NOMO-1 (cell line): Measurements from ENCODE around the gene LTV1.
A peak's percentile ranks its signal among the peaks of the same experiment; 100 is the strongest.

Experiments used
- DNase-seq, 2 experiments: peaks; one replicate each; lab custom pipeline; 2025; ENCODE audit not compliant: unreplicated experiment in 2 of 2; lab: John Stamatoyannopoulos, UW

Gene LTV1

GRCh38 chr6:143884216-143884900, 41.2 kb downstream of the LTV1 start:
- DNase-seq, result no peak

DNA sequence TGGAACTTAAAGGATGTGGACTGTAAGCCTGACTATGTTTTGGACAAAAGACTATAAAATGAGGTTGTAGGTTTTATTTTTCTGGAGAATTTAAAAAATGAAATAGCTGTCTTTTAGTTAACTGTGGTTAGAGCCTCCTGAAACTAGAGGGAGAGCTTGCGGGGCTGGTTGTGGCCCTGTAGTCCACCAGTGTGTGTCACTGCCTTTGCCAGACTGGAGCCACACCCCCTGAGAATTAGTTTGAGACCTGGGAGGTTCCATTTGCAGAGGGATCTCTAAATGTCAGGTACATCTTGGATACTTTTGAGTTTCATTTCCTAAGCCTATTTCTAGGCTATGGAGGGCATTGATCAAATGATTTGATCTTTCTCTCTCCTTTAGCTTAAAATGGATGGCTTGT, 42.0 kb downstream of the LTV1 start:
- no peak for DNase-seq

DNA sequence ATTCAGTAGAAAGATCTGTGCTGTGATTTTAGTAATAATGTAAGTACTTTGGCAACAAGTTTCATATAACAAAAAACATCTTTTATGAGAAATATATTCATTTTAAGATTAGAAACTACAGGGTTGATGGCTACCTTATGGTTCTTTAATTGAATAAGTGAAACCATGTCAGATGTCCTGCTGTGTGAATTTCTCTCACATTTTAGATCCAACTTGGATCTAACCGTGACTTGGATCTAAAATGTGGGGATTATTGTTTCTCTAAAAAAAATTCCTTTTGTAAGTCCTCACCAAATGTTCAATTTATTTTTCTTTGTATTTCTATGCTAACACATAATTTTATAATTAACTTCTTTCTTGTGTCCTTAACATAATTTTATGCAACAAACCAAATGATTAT, 51.5 kb downstream of the LTV1 start:
- DNase-seq, result no peak

- DNase-seq, result peak in 1 of 2 experiments; percentile 46
Observed at GRCh38 chr6:143896126-143896860, 53.2 kb downstream of the LTV1 start.

DNA sequence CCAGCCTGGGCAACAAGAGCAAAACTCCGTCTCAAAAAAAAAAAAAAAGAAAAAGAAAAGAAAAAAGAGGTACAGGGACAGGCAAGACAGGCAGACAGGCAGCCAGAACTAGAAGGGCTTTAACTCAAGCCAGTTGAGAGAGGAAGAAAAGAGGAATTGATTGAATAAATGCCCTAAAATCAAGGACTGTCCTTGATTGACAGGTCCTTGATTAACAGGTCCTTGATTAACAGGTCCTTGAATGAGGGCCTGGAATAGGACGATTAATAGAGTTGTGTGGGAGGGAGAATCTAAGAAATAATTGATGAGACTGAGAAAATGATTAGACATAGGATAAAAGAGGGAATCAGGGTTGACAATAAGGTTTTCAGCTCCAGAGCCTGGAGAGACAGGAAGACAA, 57.2 kb downstream of the LTV1 start:
- DNase-seq, result no peak

GRCh38 chr6:143901885-143902750, 59.0 kb downstream of the LTV1 start:
- no peak for DNase-seq

DNA sequence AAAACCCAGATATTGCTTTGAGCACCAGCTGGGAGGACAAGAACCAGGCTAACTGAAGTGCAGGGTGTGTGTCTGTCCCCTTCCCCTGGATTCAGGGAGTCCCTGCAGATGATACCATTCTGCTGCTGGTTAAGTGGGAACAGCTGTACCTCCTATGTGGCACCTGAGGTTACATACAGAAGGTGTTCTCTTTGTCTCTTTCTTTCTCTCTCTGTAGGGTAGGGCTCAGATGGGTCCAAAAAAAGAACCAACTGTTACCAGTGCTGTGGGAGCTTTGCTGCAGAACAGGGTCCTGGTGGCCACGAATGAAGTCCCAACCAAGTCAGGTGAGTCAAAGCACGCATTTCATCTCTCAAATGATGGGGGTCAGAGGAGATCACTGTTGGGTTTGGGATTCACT, 59.7 kb downstream of the LTV1 start:
- no peak for DNase-seq

DNA sequence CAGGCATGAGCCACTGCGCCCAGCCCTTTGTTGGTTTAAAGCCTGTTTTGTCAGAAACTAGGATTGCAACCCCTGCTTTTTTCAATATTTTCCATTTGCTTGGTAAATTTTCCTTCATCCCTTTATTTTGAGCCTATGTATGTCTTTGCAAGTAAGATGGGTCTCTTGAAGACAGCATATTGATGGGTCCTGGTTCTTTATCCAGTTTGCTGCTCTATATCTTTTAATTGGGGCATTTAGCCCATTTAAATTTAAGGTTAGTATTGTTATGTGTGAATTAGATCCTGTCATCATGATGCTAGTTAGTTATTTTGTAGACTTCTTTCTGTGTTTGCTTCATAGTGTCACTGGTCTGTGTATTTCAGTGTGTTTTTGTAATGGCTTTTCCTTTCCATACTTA, 67.9 kb downstream of the LTV1 start:
- no peak for DNase-seq

DNA sequence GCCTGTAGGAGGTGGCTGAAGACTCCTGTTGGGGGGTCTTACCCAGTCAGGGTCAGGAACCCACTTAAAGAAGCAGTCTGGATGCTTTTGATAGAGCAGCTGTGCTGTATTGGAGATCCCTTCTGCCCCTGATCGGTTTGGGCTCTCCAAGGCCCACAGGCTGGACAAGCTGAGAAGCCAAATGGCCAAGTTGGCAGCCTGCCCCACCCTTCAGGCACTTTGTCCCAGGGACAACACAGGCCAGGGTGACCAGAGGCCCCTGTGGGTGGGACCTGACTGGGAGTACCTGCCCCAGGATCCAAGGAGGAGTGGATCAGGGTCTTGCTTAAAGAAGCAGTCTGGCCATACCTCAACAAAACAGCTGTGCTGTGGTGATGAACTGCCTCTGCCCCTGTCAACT, 69.5 kb downstream of the LTV1 start:
- no peak for DNase-seq
